H7 (cell line): ENCODE data around the gene CSNK2A1. TPM values are rescaled to one million over a fixed set of nuclear protein-coding genes. Genes with fewer than 3 reads are reported as not detected.
A peak's percentile ranks its signal among the peaks of the same experiment; 100 is the strongest.

ENCODE experiments used
- DNase-seq: peaks from one replicate; pipeline ENCODE4 v3.0.0; 2012
- H3K27me3 ChIP-seq: 2 replicates; pipeline ENCODE4 v1.6.0; 2011; ENCODE audit warnings: mild to moderate bottlenecking, low read length; ENCODE audit not compliant: control insufficient read depth, insufficient read depth
- H3K36me3 ChIP-seq: replicated peaks from 2 replicates; pipeline ENCODE4 v1.5.1; 2011; ENCODE audit warnings: low read length; ENCODE audit not compliant: control insufficient read depth, insufficient read depth
- H3K4me3 ChIP-seq: 2 replicates; pipeline ENCODE4 v1.5.1; 2011; ENCODE audit warnings: low read depth, mild to moderate bottlenecking, control low read depth, low read length, moderate library complexity; ENCODE audit not compliant: insufficient read depth
- total RNA-seq: library from RNA; depleted of rRNA; stranded (reverse); fragments of >200 nt; shearing (Covaris generic); gene quantifications from 2 replicates; pipeline ENCODE4 v1.2.3, GENCODE V29; 2014

CSNK2A1 gene
- total RNA-seq, 1 experiment from 2014 or later = 124 TPM

DNA sequence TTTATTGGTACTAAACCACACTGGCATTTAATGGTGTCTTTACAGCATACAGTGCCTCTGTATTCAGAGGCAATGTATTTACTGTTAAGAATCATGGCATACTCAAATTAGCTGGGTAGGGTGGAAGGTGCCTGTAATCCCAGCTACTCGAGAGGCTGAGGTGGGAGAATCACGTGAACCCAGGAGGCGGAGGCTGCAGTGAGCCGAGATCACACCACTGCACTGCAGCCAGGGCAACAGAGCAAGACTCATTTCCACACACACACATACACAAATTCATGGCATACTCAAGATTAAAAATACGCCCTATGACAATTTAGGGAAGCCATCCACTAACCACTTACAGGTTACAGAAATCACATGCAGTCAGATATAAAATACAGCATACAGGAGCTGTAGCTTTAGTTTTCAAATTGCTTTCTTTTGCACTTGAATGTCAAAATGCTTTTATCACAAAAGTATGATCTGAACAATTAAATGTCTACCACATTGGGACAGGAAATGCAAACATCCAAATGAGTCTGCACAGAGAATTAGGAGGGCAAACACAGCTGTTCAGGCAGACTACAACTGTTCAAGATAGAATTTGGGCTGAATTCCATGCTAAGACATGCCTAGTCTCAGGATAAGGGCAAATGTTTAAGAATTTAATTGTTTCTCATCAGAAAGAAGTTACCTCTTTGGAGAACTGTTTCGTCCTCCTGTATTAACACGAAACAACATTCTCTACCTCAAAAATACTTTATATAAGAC is 36.4 kb downstream of the CSNK2A1 start:
- Histone ChIP-seq H3K36me3 (peaks cover 27% of the 10 kb centered on the region), H3K4me3 (no peak overlapping the region), H3K27me3 (no peaks in the 10 kb centered on the region)
- DNase-seq = no peak

DNA sequence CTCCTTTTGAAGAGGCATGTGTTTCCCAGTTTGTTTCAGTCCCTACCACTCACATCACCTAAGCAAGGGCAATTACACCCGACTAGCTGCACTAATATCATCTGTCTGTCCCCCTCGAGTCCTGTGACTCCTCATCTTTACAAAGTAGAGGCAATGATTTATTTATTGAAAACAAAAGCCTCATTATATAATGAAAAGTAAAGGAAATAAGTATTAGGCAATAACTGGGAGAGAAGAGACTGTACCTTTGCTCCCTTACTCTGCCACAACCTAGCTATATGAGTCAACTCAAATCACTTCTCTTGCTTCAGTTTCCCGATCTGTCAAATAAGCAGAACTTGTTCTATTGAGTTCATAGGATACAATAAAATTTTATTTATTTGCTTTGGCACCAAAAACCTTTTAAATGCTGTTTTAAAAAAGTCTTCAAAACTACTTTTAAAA is 38.9 kb downstream of the CSNK2A1 start:
- H3K4me3 ChIP-seq = no peak overlapping the region
- DNase-seq = no peak
- H3K27me3 ChIP-seq = no peaks in the 10 kb centered on the region
- H3K36me3 ChIP-seq = peaks cover 29% of the 10 kb centered on the region

DNA sequence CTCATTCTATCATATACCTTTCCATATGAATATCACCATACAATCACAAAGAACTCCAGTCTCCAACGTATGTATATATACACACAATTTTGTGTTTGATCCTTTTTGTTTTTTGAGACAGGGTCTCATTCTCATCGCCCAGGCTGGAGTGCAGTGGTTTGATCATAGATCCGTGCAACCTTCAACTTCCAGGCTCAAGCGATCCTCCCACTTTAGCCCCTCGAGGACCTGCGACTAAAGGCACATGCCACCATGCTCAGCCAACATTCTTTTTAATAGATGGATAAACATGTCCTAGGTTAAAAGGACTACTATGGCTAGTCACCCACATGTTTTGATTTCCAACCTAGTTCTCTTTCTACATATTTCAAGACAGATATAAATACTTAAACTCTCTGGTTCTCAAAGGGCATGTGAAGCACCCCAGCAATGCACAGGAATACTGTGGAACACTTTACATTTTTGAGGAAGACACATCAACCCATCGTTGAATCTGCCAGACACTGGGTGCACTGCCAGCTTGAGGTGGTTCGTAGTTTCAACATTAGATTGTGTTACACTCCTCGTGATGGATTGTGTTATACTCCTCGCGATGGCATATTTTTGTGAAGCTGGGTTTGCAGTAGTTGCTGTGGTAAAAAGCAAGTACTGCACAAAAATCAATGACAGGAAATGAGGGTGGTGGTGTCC is 40.4 kb downstream of the CSNK2A1 start:
- H3K36me3 ChIP-seq = peaks cover 39% of the 10 kb centered on the region
- DNase-seq = no peak
- H3K27me3 ChIP-seq = no peaks in the 10 kb centered on the region
- H3K4me3 ChIP-seq = no peak overlapping the region

DNA sequence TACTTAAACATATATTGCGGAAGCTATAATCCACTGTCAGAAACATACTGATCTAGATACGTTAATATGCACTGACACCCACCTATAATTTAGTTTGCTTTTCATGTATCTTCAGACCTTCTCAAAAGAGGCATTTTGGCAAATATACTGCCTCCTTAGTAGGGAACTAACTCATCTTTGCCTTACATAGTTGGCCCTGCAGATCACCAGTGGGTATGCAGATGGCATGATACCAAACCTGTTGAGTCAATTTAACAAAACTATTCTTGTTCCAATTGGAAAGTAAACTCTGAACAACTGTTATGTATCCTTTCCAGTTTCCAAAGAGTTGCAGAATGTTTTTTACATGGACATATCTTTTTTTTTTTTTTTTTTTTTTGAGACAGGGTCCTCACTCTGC is 45.6 kb downstream of the CSNK2A1 start:
- no peak overlapping the region for H3K4me3 ChIP-seq
- H3K36me3 ChIP-seq = peaks cover 43% of the 10 kb centered on the region
- no peaks in the 10 kb centered on the region for H3K27me3 ChIP-seq
- DNase-seq = no peak

DNA sequence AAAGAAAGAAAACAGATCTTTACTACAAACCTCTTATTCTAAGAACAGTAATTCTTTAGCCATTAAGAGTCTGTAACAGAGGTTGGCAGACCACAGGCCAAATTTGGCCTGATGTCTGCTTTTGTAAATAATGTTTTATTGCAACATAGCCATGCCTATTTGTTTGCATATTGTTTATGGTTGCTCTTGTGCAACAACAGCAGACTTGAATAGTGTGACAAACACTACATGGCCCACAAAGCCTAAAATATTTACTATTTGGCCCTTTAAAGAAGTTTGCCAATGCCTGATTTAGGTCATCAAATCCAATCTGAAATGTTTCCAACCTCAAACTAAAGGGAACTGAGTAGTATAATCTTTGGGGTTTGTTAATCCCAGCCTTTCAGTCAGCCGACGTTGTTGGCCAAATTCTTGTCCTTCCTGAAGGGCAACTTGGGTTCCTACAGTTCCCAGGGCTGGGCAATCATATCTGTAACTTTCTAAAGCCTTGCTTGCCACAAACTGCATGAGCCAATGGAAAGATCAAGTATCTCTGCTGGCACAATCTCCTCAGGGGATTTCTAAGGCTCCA is 47.4 kb downstream of the CSNK2A1 start:
- Histone ChIP-seq H3K4me3 (no peak overlapping the region), H3K27me3 (no peaks in the 10 kb centered on the region), H3K36me3 (peaks cover 44% of the 10 kb centered on the region)
- DNase-seq = no peak

DNA sequence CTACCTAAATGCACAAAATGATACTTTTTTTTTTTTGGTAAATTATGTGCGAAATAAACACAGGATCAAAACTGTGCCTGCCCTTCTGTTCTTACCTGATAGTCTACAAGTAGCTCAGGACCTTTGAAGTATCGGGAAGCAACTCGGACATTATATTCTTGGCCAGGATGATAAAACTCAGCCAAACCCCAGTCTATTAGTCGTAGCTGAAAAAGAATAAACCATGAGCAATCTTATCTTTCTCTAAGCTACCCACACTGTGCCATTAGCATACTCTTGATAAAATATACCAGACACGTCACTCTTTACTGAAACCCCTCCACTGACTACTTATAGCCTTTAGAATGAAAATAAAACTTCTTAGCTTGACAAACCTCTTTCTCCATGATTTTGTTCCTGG is 51.4 kb downstream of the CSNK2A1 start:
- DNase-seq = no peak
- no peak overlapping the region for H3K4me3 ChIP-seq
- H3K27me3 ChIP-seq = no peaks in the 10 kb centered on the region
- peaks cover 47% of the 10 kb centered on the region for H3K36me3 ChIP-seq

DNA sequence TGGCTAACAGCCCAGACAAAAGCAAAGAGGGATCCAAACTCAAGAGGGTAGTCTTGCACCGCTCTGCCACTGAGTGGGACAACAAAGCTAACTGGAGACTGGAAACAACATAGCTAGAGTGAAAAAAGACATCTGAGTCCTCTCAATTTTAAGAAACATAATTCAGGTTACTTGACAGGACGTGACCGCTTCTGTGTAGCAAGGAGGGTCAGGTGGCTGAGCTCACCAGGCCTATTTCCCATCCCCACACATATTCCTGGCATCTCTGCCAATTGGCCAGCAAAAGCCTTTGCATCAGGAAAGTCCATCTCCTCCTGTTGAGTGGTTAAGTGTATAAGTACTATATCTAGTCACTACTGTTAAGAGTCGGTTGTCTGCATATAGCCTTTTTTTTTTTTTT is 55.9 kb downstream of the CSNK2A1 start:
- H3K36me3 ChIP-seq = peaks cover 52% of the 10 kb centered on the region
- no peak overlapping the region for H3K4me3 ChIP-seq
- DNase-seq = no peak
- H3K27me3 ChIP-seq = no peaks in the 10 kb centered on the region

DNA sequence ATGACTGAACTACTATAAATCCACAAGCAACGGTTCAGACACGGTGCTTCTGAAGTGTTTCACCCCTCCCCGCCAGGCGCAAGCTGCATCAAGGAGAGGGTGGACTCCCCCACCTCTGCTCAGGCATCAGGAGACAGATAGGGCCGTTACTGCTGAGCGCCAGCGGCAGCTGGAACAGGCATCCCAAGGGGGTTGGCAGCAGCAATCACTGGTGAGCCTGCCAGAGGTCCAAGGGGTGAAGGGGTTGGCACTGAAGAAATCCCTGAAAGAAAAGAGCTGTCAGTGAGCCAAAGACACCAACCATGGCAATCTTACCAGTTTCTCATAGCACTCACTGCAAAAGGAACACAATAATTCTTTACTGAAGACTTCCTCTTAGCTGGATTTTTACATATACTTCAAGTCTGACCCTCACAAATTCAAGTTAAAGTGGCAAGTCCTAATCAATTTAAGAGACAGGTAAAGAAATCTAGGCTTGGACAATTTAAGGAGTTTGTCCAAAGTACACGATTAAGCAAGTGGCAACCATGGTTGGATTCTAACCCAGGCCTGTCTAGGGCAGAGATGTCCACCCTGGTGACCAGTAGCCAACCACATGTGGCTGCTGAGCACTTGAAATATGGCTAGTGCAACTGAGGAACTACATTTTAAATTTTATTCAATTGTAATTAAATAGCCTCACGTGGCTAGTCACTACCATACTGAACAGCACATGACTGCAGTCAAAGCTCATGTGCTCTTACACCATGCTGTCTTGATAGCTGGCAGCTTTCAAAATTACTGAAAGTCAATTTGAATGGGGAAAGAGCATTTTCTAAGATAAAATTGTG is 59.6 kb downstream of the CSNK2A1 start:
- Histone ChIP-seq H3K4me3 (no peak overlapping the region), H3K27me3 (no peaks in the 10 kb centered on the region), H3K36me3 (peaks cover 52% of the 10 kb centered on the region)
- no peak for DNase-seq

DNA sequence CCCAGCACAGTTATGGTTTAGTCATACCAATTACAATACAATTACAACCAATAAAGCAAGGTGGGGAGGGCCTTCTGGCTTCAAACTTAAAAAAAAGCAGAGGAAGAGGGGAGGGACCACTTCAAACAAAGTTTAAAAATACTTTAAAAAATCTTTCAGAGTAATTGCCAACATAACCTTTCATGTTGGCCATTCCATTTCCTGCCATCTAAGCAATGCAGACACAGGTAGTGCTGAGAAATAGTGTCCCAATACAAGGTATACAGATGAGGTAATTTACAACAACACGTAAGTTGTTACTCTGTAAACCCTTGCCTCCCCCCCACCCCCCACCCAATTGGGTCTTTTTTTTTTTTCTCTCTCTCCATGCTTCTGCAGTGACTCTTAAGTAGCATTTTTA is 62.4 kb downstream of the CSNK2A1 start:
- no peaks in the 10 kb centered on the region for H3K27me3 ChIP-seq
- DNase-seq = no peak
- H3K36me3 ChIP-seq = peaks cover 34% of the 10 kb centered on the region
- H3K4me3 ChIP-seq = no peak overlapping the region

DNA sequence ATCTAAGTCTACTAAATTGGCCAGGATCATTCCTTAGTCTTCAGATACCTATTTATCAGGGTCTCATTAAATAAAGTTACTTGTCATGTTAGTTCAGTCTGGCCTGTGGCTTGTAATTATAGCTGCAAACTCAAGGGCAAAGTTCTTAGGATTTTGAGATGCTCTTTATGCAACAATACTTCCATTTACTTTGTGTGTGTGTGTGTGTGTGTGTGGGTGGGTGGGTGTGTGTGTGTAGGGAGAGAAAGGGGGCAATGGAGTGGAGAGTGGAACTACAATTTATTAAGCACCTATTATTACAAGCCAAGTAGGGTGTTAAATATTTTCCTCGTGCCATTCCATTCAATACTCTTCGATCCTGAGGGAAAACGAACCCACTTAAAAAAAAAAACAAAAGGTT is 63.5 kb downstream of the CSNK2A1 start:
- H3K36me3 ChIP-seq = peaks cover 28% of the 10 kb centered on the region
- no peaks in the 10 kb centered on the region for H3K27me3 ChIP-seq
- H3K4me3 ChIP-seq = no peak overlapping the region
- DNase-seq = no peak

DNA sequence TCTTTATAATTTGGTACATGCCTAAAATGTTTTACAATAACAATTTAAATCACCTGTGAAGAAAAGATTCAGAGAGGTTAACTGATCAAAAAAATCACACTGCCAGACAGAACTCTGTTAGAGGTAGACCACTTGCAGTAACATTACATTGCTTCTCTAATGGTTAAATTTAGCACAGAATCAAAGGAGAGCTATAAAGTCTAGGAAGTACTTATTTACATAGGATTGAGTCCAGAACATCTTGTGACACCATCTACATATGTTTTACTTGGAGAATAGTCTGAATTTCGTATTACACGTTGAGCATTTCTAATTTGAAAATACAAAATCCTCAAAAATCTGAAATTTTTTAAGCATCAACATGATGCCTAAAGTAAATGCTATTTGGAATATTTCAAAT is 64.1 kb downstream of the CSNK2A1 start:
- Histone ChIP-seq H3K4me3 (no peak overlapping the region), H3K27me3 (no peaks in the 10 kb centered on the region), H3K36me3 (peaks cover 28% of the 10 kb centered on the region)
- DNase-seq = no peak

DNA sequence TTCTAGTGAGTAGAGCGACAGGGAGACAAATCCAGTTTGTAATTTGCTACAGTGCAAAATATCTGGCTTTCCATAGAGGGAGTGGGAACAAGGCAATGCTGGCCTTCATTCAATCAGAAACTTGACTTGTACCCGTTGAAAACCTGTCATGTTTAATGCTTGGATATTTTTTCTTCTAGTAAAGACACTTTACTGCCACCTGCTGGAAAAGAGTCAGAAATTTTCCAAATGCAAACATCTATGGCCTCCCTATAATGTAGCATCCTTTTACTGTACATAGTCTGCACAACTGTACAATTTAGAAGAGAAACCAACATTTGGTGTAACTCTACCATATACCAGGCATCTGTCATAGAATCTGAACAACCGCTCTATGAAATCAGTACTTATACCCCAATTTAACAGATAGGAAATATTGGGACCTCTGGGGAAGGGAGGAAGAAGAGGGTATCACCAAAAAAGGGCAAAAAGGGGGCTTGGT is 64.6 kb downstream of the CSNK2A1 start:
- DNase-seq = peak; percentile 33
- peaks cover 23% of the 10 kb centered on the region for H3K36me3 ChIP-seq
- no peaks in the 10 kb centered on the region for H3K27me3 ChIP-seq
- no peak overlapping the region for H3K4me3 ChIP-seq

DNA sequence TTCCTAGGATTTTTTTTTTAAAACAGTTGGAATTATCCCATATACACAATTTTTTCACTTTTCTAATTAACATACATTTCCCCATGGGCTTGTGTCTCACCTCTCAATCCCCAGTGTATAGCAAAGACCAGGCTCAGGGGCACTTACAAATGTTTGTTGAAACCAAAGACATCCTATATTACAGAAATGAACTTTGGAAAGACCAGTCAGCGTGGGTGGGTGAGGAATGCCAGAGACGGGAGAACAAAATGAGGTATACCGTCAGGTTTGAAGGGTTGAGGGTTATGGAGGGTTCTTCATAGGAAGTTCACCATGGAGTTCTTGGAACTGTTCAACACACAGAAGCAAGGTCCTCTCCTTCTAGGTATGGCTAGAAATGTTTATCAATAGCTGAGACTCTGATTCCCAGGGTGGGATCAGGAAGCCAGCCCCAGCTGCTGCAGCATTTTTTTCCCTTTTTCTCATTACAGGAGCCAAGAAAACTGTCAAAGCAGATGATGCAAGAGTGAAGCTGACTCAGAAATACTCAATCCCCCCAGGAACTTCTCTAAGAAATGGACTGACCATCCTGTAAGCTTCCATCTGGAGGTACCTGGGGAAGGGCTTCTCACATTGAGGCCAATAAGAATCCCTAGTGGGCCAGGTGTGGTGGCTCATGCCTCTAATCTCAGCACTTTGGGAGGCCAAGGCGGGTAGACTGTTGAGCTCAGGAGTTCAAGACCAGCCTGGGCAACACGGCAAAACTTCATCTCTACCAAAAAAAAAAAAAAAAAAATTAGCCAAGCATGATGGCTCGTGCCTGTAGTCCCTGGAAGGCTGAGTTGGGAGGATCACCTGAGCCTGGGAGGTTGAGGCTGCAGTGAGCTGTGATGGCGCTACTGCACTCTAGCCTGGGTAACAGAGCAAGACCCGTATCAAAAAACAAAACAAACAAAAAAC is 65.3 kb downstream of the CSNK2A1 start:
- Histone ChIP-seq H3K36me3 (peaks cover 17% of the 10 kb centered on the region), H3K27me3 (no peaks in the 10 kb centered on the region), H3K4me3 (no peak overlapping the region)
- DNase-seq = no peak
